ENCODE measurements around the gene RYR3. TPM values are rescaled to one million over a fixed set of nuclear protein-coding genes. Genes with fewer than 3 reads are reported as not detected.

Gene RYR3
- total RNA-seq, 4 donors from 2014 or later, result 9.1 to 64.0 (median 30.4) TPM

GRCh38 chr15:33430577-33430976 is 119.8 kb downstream of the RYR3 start:
- H3K9me3 ChIP-seq, result peaks cover 0 to 4% of the 10 kb centered on the region in 2 donors
- no peak overlapping the region for H3K27ac ChIP-seq
- no peak for DNase-seq
- no peak overlapping the region for H3K4me3 ChIP-seq
- H3K36me3 ChIP-seq, result no peaks in the 10 kb centered on the region
- intact Hi-C loops (cut with DNase I; ENCODE audit: low total_unique reads), result no loop called here
- no peaks in the 10 kb centered on the region for H3K27me3 ChIP-seq
- H3K4me1 ChIP-seq, result no peaks in the 10 kb centered on the region
- TF ChIP-seq, protein P1, sequence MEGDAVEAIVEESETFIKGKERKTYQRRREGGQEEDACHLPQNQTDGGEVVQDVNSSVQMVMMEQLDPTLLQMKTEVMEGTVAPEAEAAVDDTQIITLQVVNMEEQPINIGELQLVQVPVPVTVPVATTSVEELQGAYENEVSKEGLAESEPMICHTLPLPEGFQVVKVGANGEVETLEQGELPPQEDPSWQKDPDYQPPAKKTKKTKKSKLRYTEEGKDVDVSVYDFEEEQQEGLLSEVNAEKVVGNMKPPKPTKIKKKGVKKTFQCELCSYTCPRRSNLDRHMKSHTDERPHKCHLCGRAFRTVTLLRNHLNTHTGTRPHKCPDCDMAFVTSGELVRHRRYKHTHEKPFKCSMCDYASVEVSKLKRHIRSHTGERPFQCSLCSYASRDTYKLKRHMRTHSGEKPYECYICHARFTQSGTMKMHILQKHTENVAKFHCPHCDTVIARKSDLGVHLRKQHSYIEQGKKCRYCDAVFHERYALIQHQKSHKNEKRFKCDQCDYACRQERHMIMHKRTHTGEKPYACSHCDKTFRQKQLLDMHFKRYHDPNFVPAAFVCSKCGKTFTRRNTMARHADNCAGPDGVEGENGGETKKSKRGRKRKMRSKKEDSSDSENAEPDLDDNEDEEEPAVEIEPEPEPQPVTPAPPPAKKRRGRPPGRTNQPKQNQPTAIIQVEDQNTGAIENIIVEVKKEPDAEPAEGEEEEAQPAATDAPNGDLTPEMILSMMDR (IDR thresholded peaks at IDR 0.05), result no peak
- TF ChIP-seq POLR2A (IDR thresholded peaks at IDR 0.05), result no peak

DNA sequence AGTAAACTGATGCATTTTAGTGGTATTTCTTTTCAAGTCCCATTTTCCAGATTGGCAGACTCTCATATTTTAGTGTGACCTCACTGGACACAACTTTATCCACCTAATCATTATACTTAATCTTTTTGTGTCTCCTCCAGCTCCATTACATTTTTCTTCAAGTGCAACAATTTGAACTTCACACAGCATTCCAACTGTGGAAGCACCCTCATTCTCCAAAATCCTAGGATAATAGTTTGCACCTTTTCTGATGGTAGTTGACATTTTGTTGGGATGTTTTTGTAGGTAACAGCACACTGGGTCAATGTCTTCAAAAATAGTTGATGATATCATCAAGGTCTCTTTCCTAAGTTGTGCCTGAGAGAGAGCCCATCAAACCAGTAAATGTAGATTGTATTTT is 123.1 kb downstream of the RYR3 start:
- TF ChIP-seq, protein P1 (IDR thresholded peaks at IDR 0.05), result no peak
- no peak for TF ChIP-seq POLR2A (IDR thresholded peaks at IDR 0.05)
- Histone ChIP-seq H3K36me3 (no peaks in the 10 kb centered on the region), H3K4me1 (no peaks in the 10 kb centered on the region), H3K4me3 (no peak overlapping the region), H3K27me3 (no peaks in the 10 kb centered on the region), H3K27ac (no peak overlapping the region), H3K9me3 (peaks cover 0 to 4% of the 10 kb centered on the region in 2 donors)
- DNase-seq, result no peak
- intact Hi-C loops (cut with DNase I; ENCODE audit: low total_unique reads), result no loop called here

DNA sequence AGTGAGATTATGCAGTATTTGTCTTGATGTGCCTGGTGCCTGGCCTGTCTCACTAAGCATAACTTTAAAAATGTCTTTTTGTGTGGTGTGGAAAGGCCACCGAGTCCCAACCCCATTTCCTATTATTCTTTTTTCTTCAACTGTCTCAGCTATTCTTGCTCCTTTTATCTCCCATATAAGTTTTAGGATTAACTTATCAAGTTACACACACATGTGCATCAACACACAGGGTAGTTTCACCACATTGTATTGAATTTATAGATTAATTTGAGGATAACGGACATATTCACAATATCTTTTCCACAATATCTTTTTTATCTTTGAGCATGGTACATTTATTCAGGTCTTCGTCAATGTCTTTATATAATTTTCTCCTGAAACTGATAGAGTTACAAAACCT is 127.6 kb downstream of the RYR3 start:
- no peaks in the 10 kb centered on the region for H3K36me3 ChIP-seq
- no peak for DNase-seq
- no peaks in the 10 kb centered on the region for H3K4me1 ChIP-seq
- TF ChIP-seq, protein P1 (IDR thresholded peaks at IDR 0.05), result no peak
- TF ChIP-seq POLR2A (IDR thresholded peaks at IDR 0.05), result no peak
- no peak overlapping the region for H3K4me3 ChIP-seq
- no peaks in the 10 kb centered on the region for H3K27me3 ChIP-seq
- H3K9me3 ChIP-seq, result peaks cover 0 to 4% of the 10 kb centered on the region in 2 donors
- intact Hi-C loops (cut with DNase I; ENCODE audit: low total_unique reads), result no loop called here
- H3K27ac ChIP-seq, result no peak overlapping the region

DNA sequence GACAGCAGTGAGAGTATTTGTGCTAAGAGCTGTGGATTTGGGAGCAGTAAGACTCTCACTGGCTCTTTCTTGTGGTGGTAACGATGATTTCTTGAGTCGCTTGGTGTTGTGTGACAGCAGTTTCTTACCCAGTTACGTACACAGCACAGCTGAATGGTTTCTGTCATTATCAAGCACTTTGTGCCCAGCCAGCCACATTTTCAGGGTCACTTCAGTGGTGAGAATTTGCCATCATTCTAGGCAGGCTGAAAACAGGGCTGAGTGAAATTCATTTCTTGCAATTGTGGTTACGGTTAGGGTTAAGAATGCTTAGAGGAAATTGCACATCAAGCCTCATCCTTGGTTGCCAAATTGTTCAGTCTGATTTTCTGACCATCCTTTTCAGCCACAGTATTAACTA is 130.1 kb downstream of the RYR3 start:
- TF ChIP-seq, protein P1 (IDR thresholded peaks at IDR 0.05), result no peak
- no peak for TF ChIP-seq POLR2A (IDR thresholded peaks at IDR 0.05)
- Histone ChIP-seq H3K4me1 (no peaks in the 10 kb centered on the region), H3K36me3 (no peaks in the 10 kb centered on the region), H3K27ac (no peak overlapping the region), H3K27me3 (no peaks in the 10 kb centered on the region), H3K9me3 (no peaks in the 10 kb centered on the region), H3K4me3 (no peak overlapping the region)
- no peak for DNase-seq
- intact Hi-C loops (cut with DNase I; ENCODE audit: low total_unique reads), result no loop called here

DNA sequence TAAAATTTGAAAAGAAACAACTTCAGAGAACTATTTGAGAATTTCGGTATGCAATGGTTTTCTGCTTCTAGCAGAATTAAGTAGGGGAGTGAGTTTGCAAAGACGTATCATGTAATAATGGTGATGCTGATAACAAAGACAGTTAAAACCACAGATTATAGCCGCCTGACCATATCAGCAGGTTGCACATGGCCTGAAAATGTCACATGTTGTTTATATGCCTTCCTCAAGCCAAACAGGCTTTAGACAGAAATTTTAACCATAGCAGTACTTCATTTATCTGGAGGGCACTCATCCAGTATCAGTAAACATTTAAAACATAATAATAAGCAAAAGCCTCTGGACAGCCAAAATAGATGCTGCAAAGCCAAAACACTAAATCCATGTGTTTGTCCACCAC is 131.7 kb downstream of the RYR3 start:
- Histone ChIP-seq H3K4me1 (no peaks in the 10 kb centered on the region), H3K27me3 (no peaks in the 10 kb centered on the region), H3K36me3 (no peaks in the 10 kb centered on the region), H3K27ac (no peak overlapping the region), H3K9me3 (no peaks in the 10 kb centered on the region), H3K4me3 (no peak overlapping the region)
- TF ChIP-seq, protein P1 (IDR thresholded peaks at IDR 0.05), result no peak
- TF ChIP-seq POLR2A (IDR thresholded peaks at IDR 0.05), result no peak
- DNase-seq, result no peak
- intact Hi-C loops (cut with DNase I; ENCODE audit: low total_unique reads), result no loop called here
